HG02938 (cell line): ENCODE results near the gene PPP1R37.

Experiments used
- ATAC-seq: cut with Tn5 transposase; IDR thresholded peaks from one replicate; pipeline ENCODE4 v1.9.1; 2021; ENCODE audit warnings: mild to moderate bottlenecking, moderate library complexity; ENCODE audit not compliant: unreplicated experiment

The PPP1R37 gene

GRCh38 chr19:45186509-45187334, 93.7 kb downstream of the PPP1R37 start:
- ATAC-seq: no peak

GRCh38 chr19:45187421-45188100, 94.6 kb downstream of the PPP1R37 start:
- ATAC-seq: no peak

- ATAC-seq: no peak
These were observed 97.0 kb downstream of the PPP1R37 start for GRCh38 chr19:45189971-45190370.

- ATAC-seq: no peak
These were observed 98.4 kb downstream of the PPP1R37 start for GRCh38 chr19:45191375-45191774.

- no peak for ATAC-seq
These were observed 102.8 kb downstream of the PPP1R37 start for GRCh38 chr19:45195764-45196163.
